CD4-positive, alpha-beta T cell (primary cell): ENCODE data around the gene ITK. TPM values are rescaled to one million over a fixed set of nuclear protein-coding genes. Genes with fewer than 3 reads are reported as not detected.

Experiments used
- ATAC-seq: fragments of 200-7000 bp; cut with Tn5 transposase; one replicate; pipeline ENCODE4 v1.10.0; 2022; ENCODE audit warnings: mild to moderate bottlenecking; ENCODE audit not compliant: poor library complexity
- CTCF ChIA-PET: fragments of 350-600 bp; sonication (Branson Sonifier 250); formaldehyde crosslinking; loops from one replicate; lab custom pipeline; 2021; ENCODE audit warnings: antibody characterized with exemption, inconsistent platforms; lab: Charles Lee
- POLR2A ChIA-PET: fragments of 350-600 bp; sonication (Branson Sonifier 250); formaldehyde crosslinking; loops from one replicate; lab custom pipeline; 2021; ENCODE audit warnings: antibody characterized with exemption, inconsistent platforms; lab: Charles Lee
- DNase-seq, 14 experiments: peaks; one replicate each; pipeline ENCODE4 v3.0.0-alpha.2; 2013 to 2020; ENCODE audit warnings: mixed read lengths in 2 of 14
- H3K27ac ChIP-seq, 2 donors: one replicate each; pipeline versions ENCODE4 v1.5.1 to v1.7.0; 2013; ENCODE audit warnings: low read length in 2 of 2, low read depth in 1 of 2, mild to moderate bottlenecking in 1 of 2
- H3K27me3 ChIP-seq, 2 experiments: 1 replicate in 1 of 2; 2 replicates in 1 of 2; pipeline versions ENCODE4 v1.6.1 to v1.7.0; 2013; ENCODE audit warnings: low read length in 2 of 2, control low read depth in 1 of 2, mild to moderate bottlenecking in 1 of 2, moderate library complexity in 1 of 2; ENCODE audit not compliant: insufficient read depth in 2 of 2, control insufficient read depth in 1 of 2
- H3K36me3 ChIP-seq: one replicate; pipeline ENCODE4 v1.6.1; 2013; ENCODE audit warnings: low read length, control low read depth; ENCODE audit not compliant: insufficient read depth
- H3K4me1 ChIP-seq: one replicate; pipeline ENCODE4 v1.6.1; 2013; ENCODE audit warnings: low read length, control low read depth; ENCODE audit not compliant: insufficient read depth
- H3K4me3 ChIP-seq: one replicate; pipeline ENCODE4 v1.5.1; 2013; ENCODE audit warnings: mild to moderate bottlenecking, low read length, moderate library complexity
- H3K9me3 ChIP-seq, 2 experiments: 1 replicate in 1 of 2; 2 replicates in 1 of 2; pipeline versions ENCODE4 v1.6.1 to v1.7.0; 2013; ENCODE audit warnings: low read length in 2 of 2, mild to moderate bottlenecking in 2 of 2, control low read depth in 1 of 2, moderate library complexity in 1 of 2; ENCODE audit not compliant: control insufficient read depth in 1 of 2, insufficient read depth in 1 of 2
- H3K27ac Mint-ChIP-seq: one replicate; pipeline ENCODE4 v1.8.0; 2020; ENCODE audit warnings: mixed read lengths
- H3K27me3 Mint-ChIP-seq: one replicate; pipeline ENCODE4 v1.8.0; 2021; ENCODE audit warnings: mixed read lengths
- H3K36me3 Mint-ChIP-seq: one replicate; pipeline ENCODE4 v1.8.0; 2021; ENCODE audit warnings: low read depth, mixed read lengths
- H3K4me1 Mint-ChIP-seq: one replicate; pipeline ENCODE4 v1.8.0; 2021; ENCODE audit warnings: low read depth, mixed read lengths
- H3K4me3 Mint-ChIP-seq: one replicate; pipeline ENCODE4 v1.8.0; 2020; ENCODE audit warnings: mild to moderate bottlenecking, mixed read lengths
- H3K9me3 Mint-ChIP-seq: one replicate; pipeline ENCODE4 v1.8.0; 2020; ENCODE audit warnings: mixed read lengths
- intact Hi-C, 2 experiments: fragments of 100-400 bp; cut with DNase I in 1 of 2; cut with micrococcal nuclease in 1 of 2; formaldehyde crosslinking; loops; one replicate each; pipeline versions ENCODE4 v1.15.1 to v1.9.0; 2023 to 2025; cut with DNase I, micrococcal nuclease
- total RNA-seq, 174 experiments: library from RNA in 2 of 174; stranded (reverse) in 2 of 174; gene quantifications; one replicate each; pipeline ENCODE4 v1.2.3 and lab custom pipeline; 2021 to 2026
- TF ChIP-seq, protein P1 (sequence below): fragments of 200-600 bp; IDR thresholded peaks from one replicate; pipeline ENCODE4 v1.8.0; 2022; ENCODE audit warnings: antibody characterized with exemption, mild to moderate bottlenecking

Gene ITK
- total RNA-seq, 2 experiments from 2014 or later = 289 to 292 TPM

DNA sequence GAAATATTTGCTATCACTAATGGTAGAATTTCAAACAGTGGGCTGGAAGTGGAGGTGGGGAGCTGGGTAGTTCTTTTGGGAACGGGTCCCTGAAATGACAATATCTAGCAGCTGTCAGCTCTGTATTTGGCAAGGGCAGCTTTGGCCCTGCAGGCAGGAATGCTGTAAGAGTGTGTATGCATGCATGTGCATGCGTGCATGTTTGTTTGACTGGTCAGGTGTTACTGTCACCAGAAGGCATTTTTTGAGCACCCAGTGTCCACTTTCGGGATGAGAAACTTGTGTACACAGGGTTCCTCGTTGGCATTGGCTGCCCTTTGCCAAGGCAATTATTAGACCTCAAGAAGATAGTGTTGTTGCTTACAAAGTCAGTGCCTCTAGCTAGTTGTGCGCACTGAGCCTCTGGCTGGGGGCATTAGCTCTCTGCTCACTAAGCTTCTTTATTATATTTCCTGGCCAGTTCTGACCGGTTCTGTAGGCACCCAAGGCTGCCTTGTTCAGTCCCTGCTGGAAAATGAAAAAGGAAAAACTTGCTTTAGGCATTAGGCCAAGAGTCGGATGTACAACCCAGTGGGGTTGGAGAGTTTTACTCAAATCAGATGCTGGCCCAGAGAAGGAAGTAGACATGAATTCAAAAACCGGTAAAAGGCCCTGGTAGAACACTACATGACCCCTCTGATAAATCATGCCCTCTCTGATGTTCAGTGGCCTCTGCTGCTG is 87.3 kb downstream of the ITK start:
- Histone ChIP-seq H3K4me3 (peak overlapping the region; percentile 79), H3K27ac (peak overlapping the region; percentile 61 to 94), H3K4me1 (peaks cover 84% of the 10 kb centered on the region), H3K9me3 (no peaks in the 10 kb centered on the region), H3K27me3 (no peaks in the 10 kb centered on the region), H3K36me3 (peaks cover 28% of the 10 kb centered on the region)
- ChIA-PET CTCF (interaction anchor here (1.2 to 2.4 kb wide), 5 partner anchors 11 to 119 kb away, joined by 3 to 6 read pairs (median 4); no protein-coding TSS in a partner anchor), POLR2A (interaction anchor here (0.6 to 9.6 kb wide), 10 partner anchors 10 to 125 kb away, joined by 3 to 123 read pairs (median 10); partner anchors contain the start of gene MED7)
- Mint-ChIP-seq H3K27ac (peak overlapping the region; percentile 93), H3K4me1 (peaks cover 93% of the 10 kb centered on the region), H3K36me3 (peaks cover 60% of the 10 kb centered on the region), H3K4me3 (peak overlapping the region; percentile 95), H3K27me3 (no peaks in the 10 kb centered on the region), H3K9me3 (no peaks in the 10 kb centered on the region)
- DNase-seq = no peak
- intact Hi-C loops = loop anchor here (2.0 to 5.0 kb wide), 6 partner anchors 15 to 474 kb away; partner anchors contain the start of gene LSM11 (in 1 of the 2)
- TF ChIP-seq, protein P1, sequence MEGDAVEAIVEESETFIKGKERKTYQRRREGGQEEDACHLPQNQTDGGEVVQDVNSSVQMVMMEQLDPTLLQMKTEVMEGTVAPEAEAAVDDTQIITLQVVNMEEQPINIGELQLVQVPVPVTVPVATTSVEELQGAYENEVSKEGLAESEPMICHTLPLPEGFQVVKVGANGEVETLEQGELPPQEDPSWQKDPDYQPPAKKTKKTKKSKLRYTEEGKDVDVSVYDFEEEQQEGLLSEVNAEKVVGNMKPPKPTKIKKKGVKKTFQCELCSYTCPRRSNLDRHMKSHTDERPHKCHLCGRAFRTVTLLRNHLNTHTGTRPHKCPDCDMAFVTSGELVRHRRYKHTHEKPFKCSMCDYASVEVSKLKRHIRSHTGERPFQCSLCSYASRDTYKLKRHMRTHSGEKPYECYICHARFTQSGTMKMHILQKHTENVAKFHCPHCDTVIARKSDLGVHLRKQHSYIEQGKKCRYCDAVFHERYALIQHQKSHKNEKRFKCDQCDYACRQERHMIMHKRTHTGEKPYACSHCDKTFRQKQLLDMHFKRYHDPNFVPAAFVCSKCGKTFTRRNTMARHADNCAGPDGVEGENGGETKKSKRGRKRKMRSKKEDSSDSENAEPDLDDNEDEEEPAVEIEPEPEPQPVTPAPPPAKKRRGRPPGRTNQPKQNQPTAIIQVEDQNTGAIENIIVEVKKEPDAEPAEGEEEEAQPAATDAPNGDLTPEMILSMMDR = no peak
- no peak for ATAC-seq

- Histone ChIP-seq H3K27me3 (no peaks in the 10 kb centered on the region), H3K36me3 (peaks cover 28% of the 10 kb centered on the region), H3K27ac (peak overlapping the region; percentile 81 to 94), H3K4me1 (peaks cover 92% of the 10 kb centered on the region), H3K4me3 (peak overlapping the region; percentile 79), H3K9me3 (no peaks in the 10 kb centered on the region)
- H3K4me1 Mint-ChIP-seq = peaks cover 93% of the 10 kb centered on the region
- CTCF ChIA-PET = interaction anchor here (0.7 to 2.1 kb wide), 3 partner anchors 15 to 121 kb away, joined by 3 to 5 read pairs (median 3); no protein-coding TSS in a partner anchor
- no peaks in the 10 kb centered on the region for H3K27me3 Mint-ChIP-seq
- H3K36me3 Mint-ChIP-seq = peaks cover 60% of the 10 kb centered on the region
- TF ChIP-seq, protein P1 = no peak
- H3K27ac Mint-ChIP-seq = peak overlapping the region; percentile 93
- ATAC-seq (no peak), DNase-seq (peak in 5 of 14 experiments; percentile 16 to 71 (median 50))
- no peaks in the 10 kb centered on the region for H3K9me3 Mint-ChIP-seq
- POLR2A ChIA-PET = interaction anchor here (0.7 to 1.2 kb wide), 3 partner anchors 12 to 127 kb away, joined by 3 to 4 read pairs (median 3); partner anchors contain the start of genes ITK and MED7
- intact Hi-C loops = loop anchor here (2.0 to 5.0 kb wide), 3 partner anchors 38 to 473 kb away; partner anchors contain the start of gene LSM11 (in 1 of the 2)
- H3K4me3 Mint-ChIP-seq = peak overlapping the region; percentile 75
Measured at GRCh38 chr5:157269165-157269671, 88.6 kb downstream of the ITK start.

GRCh38 chr5:157269761-157270272 is 89.2 kb downstream of the ITK start:
- TF ChIP-seq, protein P1 = no peak
- Histone ChIP-seq H3K27me3 (no peaks in the 10 kb centered on the region), H3K9me3 (no peaks in the 10 kb centered on the region), H3K4me1 (peaks cover 86% of the 10 kb centered on the region), H3K4me3 (peak overlapping the region; percentile 79), H3K36me3 (peaks cover 28% of the 10 kb centered on the region), H3K27ac (peak overlapping the region; percentile 81 to 94)
- peaks cover 63% of the 10 kb centered on the region for H3K36me3 Mint-ChIP-seq
- POLR2A ChIA-PET = interaction anchor here (0.7 to 1.1 kb wide), 2 partner anchors 89 to 127 kb away, joined by 3 read pairs; partner anchors contain the start of genes ITK and MED7
- DNase-seq = peak in 1 of 14 experiments; percentile 44
- CTCF ChIA-PET = interaction anchor here (0.7 to 2.1 kb wide), 3 partner anchors 16 to 121 kb away, joined by 3 to 5 read pairs (median 3); no protein-coding TSS in a partner anchor
- intact Hi-C loops = loop anchor here (2.0 to 5.0 kb wide), 3 partner anchors 37 to 472 kb away; partner anchors contain the start of gene LSM11 (in 1 of the 2)
- no peaks in the 10 kb centered on the region for H3K27me3 Mint-ChIP-seq
- H3K9me3 Mint-ChIP-seq = no peaks in the 10 kb centered on the region
- ATAC-seq = no peak
- peak overlapping the region; percentile 93 for H3K27ac Mint-ChIP-seq
- H3K4me3 Mint-ChIP-seq = peak overlapping the region; percentile 77
- H3K4me1 Mint-ChIP-seq = peaks cover 93% of the 10 kb centered on the region
